Keratinocyte (primary cell): ENCODE data around the gene VANGL2. TPM values are rescaled to one million over a fixed set of nuclear protein-coding genes. Genes with fewer than 3 reads are reported as not detected.

ENCODE experiments used
- DNase-seq: peaks from one replicate; pipeline ENCODE4 v3.0.0-alpha.2; 2011; ENCODE audit warnings: low read depth, missing footprints, low spot score
- FAIRE-seq: peaks from 2 replicates; lab custom pipeline; 2011; peaks lifted over from hg19 to GRCh38; lab: Jason Lieb, UNC
- H2AFZ ChIP-seq: 2 replicates; pipeline ENCODE4 v1.6.0; 2012; ENCODE audit warnings: low read length, control low read depth, inconsistent platforms; ENCODE audit not compliant: control insufficient read depth
- H3K27ac ChIP-seq: 2 replicates; pipeline ENCODE4 v1.5.1; 2011; ENCODE audit warnings: low read length; ENCODE audit not compliant: control insufficient read depth, insufficient read depth
- H3K27me3 ChIP-seq: 3 replicates; pipeline ENCODE4 v1.6.0; 2011; ENCODE audit warnings: low read length; ENCODE audit not compliant: control insufficient read depth, insufficient read depth; ENCODE audit errors: extremely low read depth
- H3K36me3 ChIP-seq, 2 experiments: 2 replicates in 1 of 2; 3 replicates in 1 of 2; pipeline ENCODE4 v1.5.1; 2011; ENCODE audit warnings: low read length in 2 of 2, mild to moderate bottlenecking in 1 of 2; ENCODE audit not compliant: control insufficient read depth in 2 of 2, insufficient read depth in 2 of 2; ENCODE audit errors: extremely low read depth in 1 of 2
- H3K4me1 ChIP-seq: 3 replicates; pipeline ENCODE4 v1.5.1; 2011; ENCODE audit warnings: low read length; ENCODE audit not compliant: control insufficient read depth, insufficient read depth; ENCODE audit errors: extremely low read depth
- H3K4me2 ChIP-seq: 3 replicates; pipeline ENCODE4 v1.6.0; 2011; ENCODE audit warnings: low read depth, low read length; ENCODE audit not compliant: control insufficient read depth, insufficient read depth; ENCODE audit errors: extremely low read depth
- H3K4me3 ChIP-seq, 3 experiments: fragments of 200-600 bp in 1 of 3; sonication (generic) in 1 of 3; 2 replicates in 2 of 3; 3 replicates in 1 of 3; pipeline ENCODE4 v1.5.1; 2011 to 2016; ENCODE audit warnings: low read length in 3 of 3, mild to moderate bottlenecking in 3 of 3, control low read depth in 2 of 3, inconsistent platforms in 1 of 3, low read depth in 1 of 3, mixed read lengths in 1 of 3, mixed run types in 1 of 3, moderate library complexity in 1 of 3; ENCODE audit not compliant: control insufficient read depth in 2 of 3, insufficient read depth in 2 of 3; ENCODE audit errors: extremely low read depth in 1 of 3
- H3K79me2 ChIP-seq: 2 replicates; pipeline ENCODE4 v1.6.0; 2012; ENCODE audit warnings: low read length; ENCODE audit not compliant: control insufficient read depth, insufficient read depth
- H3K9ac ChIP-seq: 3 replicates; pipeline ENCODE4 v1.6.0; 2011; ENCODE audit warnings: low read length; ENCODE audit not compliant: control insufficient read depth, insufficient read depth; ENCODE audit errors: extremely low read depth
- H3K9me1 ChIP-seq: 3 replicates; pipeline ENCODE4 v1.6.0; 2011; ENCODE audit warnings: low read length; ENCODE audit not compliant: control insufficient read depth, insufficient read depth; ENCODE audit errors: extremely low read depth
- H3K9me3 ChIP-seq: 2 replicates; pipeline ENCODE4 v1.5.1; 2012; ENCODE audit warnings: low read depth, low read length; ENCODE audit not compliant: control insufficient read depth
- H4K20me1 ChIP-seq: 3 replicates; pipeline ENCODE4 v1.6.0; 2011; ENCODE audit warnings: low read length; ENCODE audit not compliant: control insufficient read depth, insufficient read depth; ENCODE audit errors: extremely low read depth
- EZH2 ChIP-seq: IDR thresholded peaks from one replicate; pipeline ENCODE4 v1.6.1; 2012; ENCODE audit warnings: inconsistent platforms, mild to moderate bottlenecking, low read length, moderate library complexity
- dilution Hi-C: fragments of 300-500 bp; cut with MboI; formaldehyde crosslinking; loops from one replicate; pipeline ENCODE4 v1.7.0; 2020; ENCODE audit warnings: low sequenced_read_pairs; ENCODE audit not compliant: extremely low pct_ligation_motif_present
- polyA plus RNA-seq, 5 experiments: library from polyadenylated mRNA; depleted of rRNA in 3 of 5; stranded (reverse) in 3 of 5; stranded (forward) in 1 of 5; unstranded in 1 of 5; fragments of >200 nt; gene quantifications; 1 replicate in 1 of 5; 2 replicates in 3 of 5; 3 replicates in 1 of 5; pipeline versions ENCODE4 v1.2.1 to v1.2.3, GENCODE V29; 2011 to 2012; ENCODE audit warnings: missing spikeins in 2 of 5, low read depth in 1 of 5, low replicate concordance in 1 of 5
- TF ChIP-seq, protein P1 (sequence below), 3 experiments: IDR thresholded peaks in 1 of 3; conservative IDR thresholded peaks in 1 of 3; optimal IDR thresholded peaks in 1 of 3; 2 replicates in 2 of 3; 3 replicates in 1 of 3; pipeline versions ENCODE3 to v1.5.1; 2011; ENCODE audit warnings: low read length in 3 of 3, mild to moderate bottlenecking in 3 of 3, moderate library complexity in 2 of 3, control low read depth in 1 of 3, inconsistent platforms in 1 of 3; ENCODE audit not compliant: insufficient read depth in 2 of 3; ENCODE audit errors: extremely low read depth in 1 of 3

Gene VANGL2
- polyA plus RNA-seq, 1 donor (not counting 4 experiments of a cell fraction or from before 2014, with no cell fraction given): 10.9 TPM

DNA sequence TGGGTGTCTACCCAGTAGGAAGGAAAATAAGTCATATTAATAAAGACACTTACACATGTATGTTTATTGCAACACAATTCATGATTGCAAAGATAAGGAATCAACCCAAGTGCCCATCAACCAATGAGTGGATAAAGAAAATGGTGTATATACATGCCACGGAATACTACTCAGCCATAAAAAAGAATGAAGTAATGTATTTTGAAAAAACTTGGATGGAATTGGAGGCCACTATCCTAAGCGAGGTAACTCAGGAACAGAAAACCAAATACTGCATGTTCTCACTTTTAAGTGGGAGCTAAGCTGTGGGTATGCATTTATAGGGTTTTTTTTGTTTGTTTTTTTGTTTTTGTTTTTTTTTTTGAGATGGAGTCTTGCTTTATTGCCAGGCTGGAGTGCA, 49.1 kb downstream of the VANGL2 start:
- Histone ChIP-seq H3K4me3 (no peak overlapping the region), H3K9me1 (no peaks in the 10 kb centered on the region), H2AFZ (no peak overlapping the region), H3K9me3 (no peaks in the 10 kb centered on the region), H3K79me2 (no peaks in the 10 kb centered on the region), H3K27ac (no peak overlapping the region), H3K27me3 (no peaks in the 10 kb centered on the region), H3K4me2 (no peak overlapping the region), H3K4me1 (no peaks in the 10 kb centered on the region), H4K20me1 (no peaks in the 10 kb centered on the region), H3K9ac (no peak overlapping the region), H3K36me3 (no peaks in the 10 kb centered on the region)
- FAIRE-seq: no peak
- DNase-seq: no peak
- dilution Hi-C loops: loop anchor here (25.0 kb wide), 1 partner anchor 163 kb away; no protein-coding TSS in a partner anchor
- TF ChIP-seq EZH2: no peak
- TF ChIP-seq, protein P1, sequence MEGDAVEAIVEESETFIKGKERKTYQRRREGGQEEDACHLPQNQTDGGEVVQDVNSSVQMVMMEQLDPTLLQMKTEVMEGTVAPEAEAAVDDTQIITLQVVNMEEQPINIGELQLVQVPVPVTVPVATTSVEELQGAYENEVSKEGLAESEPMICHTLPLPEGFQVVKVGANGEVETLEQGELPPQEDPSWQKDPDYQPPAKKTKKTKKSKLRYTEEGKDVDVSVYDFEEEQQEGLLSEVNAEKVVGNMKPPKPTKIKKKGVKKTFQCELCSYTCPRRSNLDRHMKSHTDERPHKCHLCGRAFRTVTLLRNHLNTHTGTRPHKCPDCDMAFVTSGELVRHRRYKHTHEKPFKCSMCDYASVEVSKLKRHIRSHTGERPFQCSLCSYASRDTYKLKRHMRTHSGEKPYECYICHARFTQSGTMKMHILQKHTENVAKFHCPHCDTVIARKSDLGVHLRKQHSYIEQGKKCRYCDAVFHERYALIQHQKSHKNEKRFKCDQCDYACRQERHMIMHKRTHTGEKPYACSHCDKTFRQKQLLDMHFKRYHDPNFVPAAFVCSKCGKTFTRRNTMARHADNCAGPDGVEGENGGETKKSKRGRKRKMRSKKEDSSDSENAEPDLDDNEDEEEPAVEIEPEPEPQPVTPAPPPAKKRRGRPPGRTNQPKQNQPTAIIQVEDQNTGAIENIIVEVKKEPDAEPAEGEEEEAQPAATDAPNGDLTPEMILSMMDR (optimal IDR thresholded peaks at IDR 0.05 in 1 of 3, IDR thresholded peaks at IDR 0.05 in 1 of 3, conservative IDR thresholded peaks at IDR 0.05 in 1 of 3; ENCODE audit: extremely low read depth in 1 of 3, insufficient read depth in 2 of 3, low read length in 3 of 3): no peak

DNA sequence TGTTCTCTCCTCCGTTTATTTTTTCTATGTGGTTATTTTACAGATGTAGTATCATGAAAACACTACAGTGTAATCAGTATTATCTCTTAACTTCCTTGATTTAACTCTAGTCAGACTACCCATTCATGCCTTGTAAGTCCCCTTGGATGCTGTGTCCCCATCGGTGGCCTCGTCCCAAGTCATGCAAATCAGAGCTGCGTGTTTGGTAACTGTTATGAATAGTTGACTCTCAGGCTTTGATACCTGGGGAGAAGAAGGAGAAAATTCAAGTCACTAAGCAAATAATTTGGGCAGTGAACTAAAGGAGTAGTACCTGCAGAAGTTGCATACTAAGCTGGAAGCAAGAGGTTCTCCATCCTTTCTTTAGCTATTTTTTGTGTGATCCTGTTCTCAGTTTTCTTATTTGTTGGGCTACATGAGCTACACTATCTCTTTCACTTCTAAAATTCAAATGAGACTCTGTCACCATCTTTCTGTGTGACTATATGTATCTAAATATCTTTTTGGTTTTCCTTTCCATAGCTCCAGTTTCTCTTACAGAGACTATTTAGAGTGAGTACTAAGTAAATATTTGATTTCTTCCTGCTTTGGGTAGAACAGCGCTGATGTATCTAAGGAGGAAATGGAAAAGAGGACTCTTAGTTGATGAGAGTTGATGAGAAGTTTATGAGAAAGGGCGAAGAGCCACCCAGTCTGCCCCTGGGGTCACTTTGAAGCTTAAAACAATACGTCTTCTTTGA, 50.9 kb downstream of the VANGL2 start:
- Histone ChIP-seq H4K20me1 (no peaks in the 10 kb centered on the region), H3K27ac (no peak overlapping the region), H3K9ac (no peak overlapping the region), H3K4me1 (no peaks in the 10 kb centered on the region), H3K27me3 (no peaks in the 10 kb centered on the region), H3K9me1 (no peaks in the 10 kb centered on the region), H3K36me3 (no peaks in the 10 kb centered on the region), H3K4me3 (no peak overlapping the region), H3K79me2 (no peaks in the 10 kb centered on the region), H3K9me3 (no peaks in the 10 kb centered on the region), H3K4me2 (no peak overlapping the region), H2AFZ (no peak overlapping the region)
- FAIRE-seq: no peak
- no peak for TF ChIP-seq EZH2
- TF ChIP-seq, protein P1 (optimal IDR thresholded peaks at IDR 0.05 in 1 of 3, IDR thresholded peaks at IDR 0.05 in 1 of 3, conservative IDR thresholded peaks at IDR 0.05 in 1 of 3; ENCODE audit: extremely low read depth in 1 of 3, insufficient read depth in 2 of 3, low read length in 3 of 3): no peak
- dilution Hi-C loops: no loop called here
- DNase-seq: no peak
